ENCODE measurements around the gene DNAJC12. TPM values are rescaled to one million over a fixed set of nuclear protein-coding genes. Genes with fewer than 3 reads are reported as not detected.
A peak's percentile ranks its signal among the peaks of the same experiment; 100 is the strongest.

The DNAJC12 gene
- total RNA-seq, 5 donors from 2014 or later (not counting 1 experiment from before 2014, with no cell fraction given) = 0.20 to 0.28 TPM; not detected in 3

DNA sequence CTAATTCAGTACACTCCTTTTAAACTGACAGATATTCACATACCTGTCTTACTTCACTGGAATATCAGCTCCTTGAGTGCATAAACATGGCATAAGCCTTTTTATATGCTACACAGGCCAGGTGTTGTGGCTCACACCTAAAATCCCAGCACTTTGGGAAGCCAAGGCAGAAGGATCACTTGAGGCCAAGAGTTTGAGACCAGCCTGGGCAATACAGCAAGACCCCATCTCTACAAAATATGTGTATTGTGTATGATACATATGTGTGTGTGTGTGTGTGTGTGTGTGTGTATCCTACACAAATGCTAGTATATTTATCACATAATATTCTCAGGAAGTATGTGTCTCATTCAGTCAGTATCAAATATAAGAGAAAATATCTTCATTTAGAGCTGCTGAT lies 45.3 kb downstream of the DNAJC12 start:
- POLR2A ChIA-PET = no interaction called here
- H3K4me3 Mint-ChIP-seq = no peak overlapping the region
- H3K27me3 Mint-ChIP-seq = peaks cover 0 to 4% of the 10 kb centered on the region in 2 donors
- H3K27me3 ChIP-seq (replicated peaks in 1 of 2; ENCODE audit: control insufficient read depth in 2 of 2, extremely low read depth in 1 of 2, insufficient read depth in 2 of 2, low read length in 1 of 2) = no peaks in the 10 kb centered on the region
- no peak overlapping the region for H3K27ac Mint-ChIP-seq
- H3K9me3 Mint-ChIP-seq = no peaks in the 10 kb centered on the region
- no peak for ATAC-seq (replicated peaks in 1 of 4)
- H3K4me1 ChIP-seq (ENCODE audit: control insufficient read depth in 1 of 2, extremely low read depth in 1 of 2, insufficient read depth in 2 of 2, low read length in 2 of 2) = no peaks in the 10 kb centered on the region
- CTCF ChIA-PET = interaction anchor here in 1 of 2 donors (1.0 kb wide), 1 partner anchor 513 kb away, joined by 3 read pairs; no protein-coding TSS in a partner anchor
- H3K36me3 Mint-ChIP-seq = no peaks in the 10 kb centered on the region
- DNase-seq = no peak
- no peaks in the 10 kb centered on the region for H3K9me3 ChIP-seq
- H3K27ac ChIP-seq (ENCODE audit: low read length) = no peak overlapping the region
- H3K4me3 ChIP-seq (ENCODE audit: control insufficient read depth in 1 of 2, extremely low read depth in 1 of 2, low read length in 1 of 2) = no peak overlapping the region
- peaks cover 7 to 19% (median 8%) of the 10 kb centered on the region in 3 donors for H3K4me1 Mint-ChIP-seq
- no peaks in the 10 kb centered on the region for H3K36me3 ChIP-seq (ENCODE audit: control insufficient read depth in 2 of 2, extremely low read depth in 1 of 2, insufficient read depth in 1 of 2, low read length in 1 of 2)

DNA sequence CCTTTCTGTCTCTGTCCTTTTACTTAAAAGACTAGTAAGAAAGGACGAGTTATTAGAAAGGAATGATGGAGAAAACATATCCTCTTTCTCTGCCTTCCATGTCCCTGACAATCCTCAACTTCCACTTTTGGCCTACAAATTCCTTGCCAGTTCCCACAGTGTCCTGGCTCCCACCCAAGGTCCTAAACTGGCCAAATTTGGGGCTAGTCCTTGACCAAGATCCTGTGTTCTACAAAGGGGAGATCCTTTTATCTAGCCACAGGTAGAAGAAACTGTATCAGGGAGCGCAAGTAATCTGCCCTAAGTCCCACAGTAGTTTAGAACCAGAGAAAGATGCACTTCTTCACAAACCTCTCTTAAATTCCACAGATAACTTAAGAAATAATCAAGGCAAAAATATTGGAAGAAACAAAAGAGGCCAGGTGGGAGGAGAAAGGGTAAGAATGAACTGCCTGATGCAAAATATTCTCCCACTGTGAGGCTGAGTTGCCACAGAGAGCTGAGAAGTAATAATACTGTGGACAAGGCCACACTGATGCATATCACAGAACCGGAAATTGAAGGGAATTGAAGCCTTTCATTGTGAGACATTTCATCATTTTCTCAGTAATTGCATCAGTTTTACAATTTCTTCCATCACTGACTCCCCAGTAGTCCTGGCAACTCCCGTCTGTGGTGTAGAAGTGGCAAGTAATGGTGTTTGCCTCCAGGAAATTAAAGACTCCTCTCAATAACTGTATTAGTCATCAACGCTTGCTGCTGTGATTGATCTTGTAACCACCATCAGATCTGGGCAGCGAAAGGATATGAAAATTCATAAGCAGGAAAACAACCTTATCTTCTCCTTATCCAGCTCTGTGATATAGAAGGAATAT lies 47.2 kb downstream of the DNAJC12 start:
- Histone ChIP-seq H3K4me3 (ENCODE audit: control insufficient read depth in 1 of 2, extremely low read depth in 1 of 2, low read length in 1 of 2) (no peak overlapping the region), H3K27me3 (replicated peaks in 1 of 2; ENCODE audit: control insufficient read depth in 2 of 2, extremely low read depth in 1 of 2, insufficient read depth in 2 of 2, low read length in 1 of 2) (no peaks in the 10 kb centered on the region), H3K9me3 (no peaks in the 10 kb centered on the region), H3K27ac (ENCODE audit: low read length) (no peak overlapping the region), H3K36me3 (ENCODE audit: control insufficient read depth in 2 of 2, extremely low read depth in 1 of 2, insufficient read depth in 1 of 2, low read length in 1 of 2) (no peaks in the 10 kb centered on the region), H3K4me1 (ENCODE audit: control insufficient read depth in 1 of 2, extremely low read depth in 1 of 2, insufficient read depth in 2 of 2, low read length in 2 of 2) (no peaks in the 10 kb centered on the region)
- no CpG with 5 or more reads among the region's 6 CpGs for WGBS (ENCODE audit: insufficient coverage)
- ChIA-PET CTCF (interaction anchor here in 1 of 2 donors (0.6 to 1.7 kb wide), 3 partner anchors 11 to 273 kb away, joined by 4 to 7 read pairs (median 6); no protein-coding TSS in a partner anchor), POLR2A (interaction anchor here in 1 of 2 donors (0.6 kb wide), 1 partner anchor 66 kb away, joined by 5 read pairs; no protein-coding TSS in a partner anchor)
- H3K9me3 Mint-ChIP-seq = no peaks in the 10 kb centered on the region
- no peak overlapping the region for H3K4me3 Mint-ChIP-seq
- peak overlapping the region in 1 of 2 donors; percentile 15 for H3K27ac Mint-ChIP-seq
- no peaks in the 10 kb centered on the region for H3K36me3 Mint-ChIP-seq
- DNase-seq (no peak), ATAC-seq (replicated peaks in 1 of 4) (peak in 3 of 4 experiments; percentile 40 to 69 (median 54))
- H3K27me3 Mint-ChIP-seq = peaks cover 0 to 4% of the 10 kb centered on the region in 2 donors
- H3K4me1 Mint-ChIP-seq = peaks cover 7 to 19% (median 8%) of the 10 kb centered on the region in 3 donors

DNA sequence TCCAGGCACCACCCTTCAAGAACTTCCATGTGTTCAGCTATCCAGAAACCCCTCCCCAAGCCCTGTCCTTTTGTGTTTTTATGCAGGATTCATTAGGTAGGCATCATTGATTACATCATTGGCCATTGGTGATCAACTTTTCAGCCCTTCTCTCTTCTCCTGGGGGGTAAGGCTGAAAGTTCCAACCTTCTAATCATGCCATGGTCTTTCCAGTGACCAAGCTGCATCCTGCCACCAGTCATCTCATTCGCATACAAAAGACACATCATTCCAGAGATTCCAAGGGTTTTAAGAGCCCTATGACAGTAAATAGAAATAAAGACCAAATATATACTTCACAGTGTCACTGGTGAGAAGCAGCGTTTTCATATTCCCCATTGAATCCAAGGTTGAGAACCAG lies 48.2 kb downstream of the DNAJC12 start:
- Mint-ChIP-seq H3K4me3 (no peak overlapping the region), H3K27ac (no peak overlapping the region), H3K4me1 (peaks cover 13 to 26% (median 14%) of the 10 kb centered on the region in 3 donors), H3K9me3 (no peaks in the 10 kb centered on the region), H3K27me3 (peaks cover 0 to 4% of the 10 kb centered on the region in 2 donors), H3K36me3 (no peaks in the 10 kb centered on the region)
- ATAC-seq (replicated peaks in 1 of 4) = no peak
- Histone ChIP-seq H3K4me3 (ENCODE audit: control insufficient read depth in 1 of 2, extremely low read depth in 1 of 2, low read length in 1 of 2) (no peak overlapping the region), H3K4me1 (ENCODE audit: control insufficient read depth in 1 of 2, extremely low read depth in 1 of 2, insufficient read depth in 2 of 2, low read length in 2 of 2) (peaks cover 0 to 5% of the 10 kb centered on the region in 2 experiments), H3K9me3 (no peaks in the 10 kb centered on the region), H3K27me3 (replicated peaks in 1 of 2; ENCODE audit: control insufficient read depth in 2 of 2, extremely low read depth in 1 of 2, insufficient read depth in 2 of 2, low read length in 1 of 2) (no peaks in the 10 kb centered on the region), H3K27ac (ENCODE audit: low read length) (no peak overlapping the region), H3K36me3 (ENCODE audit: control insufficient read depth in 2 of 2, extremely low read depth in 1 of 2, insufficient read depth in 1 of 2, low read length in 1 of 2) (no peaks in the 10 kb centered on the region)
- ChIA-PET POLR2A (no interaction called here), CTCF (interaction anchor here (0.6 to 3.0 kb wide), 6 partner anchors 10 to 372 kb away, joined by 3 to 45 read pairs (median 6); no protein-coding TSS in a partner anchor)
- no CpG with 5 or more reads among the region's 2 CpGs for WGBS (ENCODE audit: insufficient coverage)
- DNase-seq = no peak

DNA sequence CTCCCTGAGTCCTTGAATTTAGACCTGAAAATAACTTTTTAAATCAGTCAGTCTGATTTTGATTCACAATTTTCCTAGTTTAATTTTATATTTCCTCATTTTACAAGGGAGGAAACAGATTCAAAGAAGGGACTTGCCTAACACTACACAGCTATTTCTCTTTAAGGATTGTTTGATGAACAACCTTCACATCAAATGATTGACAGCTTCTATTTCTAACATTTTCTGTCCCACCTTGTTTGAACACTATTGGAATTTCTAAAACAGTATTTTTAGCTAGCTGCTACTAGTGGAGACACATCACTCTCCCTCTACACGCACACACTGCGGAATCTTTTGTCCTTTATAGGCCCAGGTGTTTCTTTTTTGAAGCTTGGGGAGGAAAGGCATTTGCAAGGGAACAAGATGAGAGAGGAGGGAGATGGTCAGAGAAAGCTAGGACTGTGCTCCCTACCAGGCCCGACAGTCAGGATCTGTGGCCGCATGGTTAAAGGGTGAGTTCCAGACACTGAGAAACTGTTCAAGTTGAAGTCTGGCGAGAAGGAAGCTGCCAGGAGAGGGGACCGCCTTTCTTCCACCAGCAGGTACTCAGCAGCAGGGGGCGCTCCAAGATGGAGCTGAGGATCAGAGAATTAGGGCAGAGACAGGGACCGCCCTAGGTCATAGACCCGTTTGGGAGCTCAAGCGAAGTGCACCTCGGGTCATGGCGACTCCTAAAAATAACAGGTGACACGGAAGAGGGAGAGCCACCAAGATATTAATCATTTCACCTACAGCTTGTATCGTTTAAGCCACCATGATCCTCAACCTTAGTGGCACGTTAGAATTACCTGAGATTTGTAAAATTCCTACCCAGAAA lies 49.7 kb downstream of the DNAJC12 start:
- H3K9me3 ChIP-seq = no peaks in the 10 kb centered on the region
- DNase-seq = peak; percentile 14 to 74 (median 54)
- no peaks in the 10 kb centered on the region for H3K36me3 ChIP-seq (ENCODE audit: control insufficient read depth in 2 of 2, extremely low read depth in 1 of 2, insufficient read depth in 1 of 2, low read length in 1 of 2)
- no peak overlapping the region for H3K4me3 ChIP-seq (ENCODE audit: control insufficient read depth in 1 of 2, extremely low read depth in 1 of 2, low read length in 1 of 2)
- ChIA-PET POLR2A (interaction anchor here in 1 of 2 donors (1.5 kb wide), 1 partner anchor 8 kb away, joined by 6 read pairs; no protein-coding TSS in a partner anchor), CTCF (interaction anchor here (0.5 to 3.0 kb wide), 19 partner anchors 8 to 530 kb away, joined by 3 to 45 read pairs (median 4); no protein-coding TSS in a partner anchor)
- peak overlapping the region in 2 of 3 donors; percentile 14 to 45 for H3K4me3 Mint-ChIP-seq
- H3K36me3 Mint-ChIP-seq = no peaks in the 10 kb centered on the region
- H3K4me1 ChIP-seq (ENCODE audit: control insufficient read depth in 1 of 2, extremely low read depth in 1 of 2, insufficient read depth in 2 of 2, low read length in 2 of 2) = peaks cover 0 to 9% of the 10 kb centered on the region in 2 experiments
- no peak overlapping the region for H3K27ac ChIP-seq (ENCODE audit: low read length)
- H3K27me3 Mint-ChIP-seq = peaks cover 0 to 4% of the 10 kb centered on the region in 2 donors
- H3K4me1 Mint-ChIP-seq = peaks cover 25 to 40% (median 26%) of the 10 kb centered on the region in 3 donors
- WGBS (ENCODE audit: insufficient coverage) = 30% methylated on average over 9 of the region's 15 CpGs
- no peaks in the 10 kb centered on the region for H3K9me3 Mint-ChIP-seq
- ATAC-seq (replicated peaks in 1 of 4) = peak; percentile 64 to 79 (median 72)
- no peaks in the 10 kb centered on the region for H3K27me3 ChIP-seq (replicated peaks in 1 of 2; ENCODE audit: control insufficient read depth in 2 of 2, extremely low read depth in 1 of 2, insufficient read depth in 2 of 2, low read length in 1 of 2)
- no peak overlapping the region for H3K27ac Mint-ChIP-seq

DNA sequence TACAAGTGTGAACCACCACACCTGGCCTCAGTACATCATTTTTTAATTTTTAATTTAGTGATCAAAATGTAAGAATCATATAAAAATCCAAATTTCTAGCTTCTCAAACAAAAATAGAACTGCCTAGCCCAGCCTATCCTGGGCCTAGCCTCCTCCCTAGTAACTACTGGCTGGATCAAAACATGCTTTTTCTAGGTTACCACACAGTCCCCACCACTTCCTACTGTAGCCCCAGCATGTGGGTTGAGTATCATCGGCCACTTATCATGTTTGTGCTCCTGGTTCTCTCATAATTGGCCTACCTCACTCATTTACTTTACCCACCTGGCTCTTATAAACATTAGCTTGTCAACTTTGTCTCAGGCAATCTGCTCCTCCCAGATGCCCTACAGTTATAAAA lies 52.9 kb downstream of the DNAJC12 start:
- Mint-ChIP-seq H3K4me3 (no peak overlapping the region), H3K27me3 (peaks cover 0 to 4% of the 10 kb centered on the region in 2 donors), H3K27ac (peak overlapping the region; percentile 33 to 41), H3K36me3 (no peaks in the 10 kb centered on the region), H3K4me1 (peaks cover 25 to 34% (median 28%) of the 10 kb centered on the region in 3 donors), H3K9me3 (no peaks in the 10 kb centered on the region)
- ATAC-seq (replicated peaks in 1 of 4) (peak; percentile 54 to 81 (median 70)), DNase-seq (peak in 2 of 35 experiments; percentile 9 to 16)
- Histone ChIP-seq H3K4me3 (ENCODE audit: control insufficient read depth in 1 of 2, extremely low read depth in 1 of 2, low read length in 1 of 2) (no peak overlapping the region), H3K9me3 (no peaks in the 10 kb centered on the region), H3K27ac (ENCODE audit: low read length) (no peak overlapping the region), H3K4me1 (ENCODE audit: control insufficient read depth in 1 of 2, extremely low read depth in 1 of 2, insufficient read depth in 2 of 2, low read length in 2 of 2) (peaks cover 0 to 9% of the 10 kb centered on the region in 2 experiments), H3K27me3 (replicated peaks in 1 of 2; ENCODE audit: control insufficient read depth in 2 of 2, extremely low read depth in 1 of 2, insufficient read depth in 2 of 2, low read length in 1 of 2) (no peaks in the 10 kb centered on the region), H3K36me3 (ENCODE audit: control insufficient read depth in 2 of 2, extremely low read depth in 1 of 2, insufficient read depth in 1 of 2, low read length in 1 of 2) (no peaks in the 10 kb centered on the region)
- 0% methylated on average over 1 of the region's 1 CpG for WGBS (ENCODE audit: insufficient coverage)
- CTCF ChIA-PET = interaction anchor here (1.3 to 9.1 kb wide), 4 partner anchors 88 to 372 kb away, joined by 4 to 103 read pairs (median 10); partner anchors contain the start of gene CTNNA3 (in 1 of the 2)
- POLR2A ChIA-PET = interaction anchor here in 1 of 2 donors (1.0 kb wide), 1 partner anchor 119 kb away, joined by 3 read pairs; no protein-coding TSS in a partner anchor
